ENCODE measurements around the gene GSTM1.

The GSTM1 gene

DNA sequence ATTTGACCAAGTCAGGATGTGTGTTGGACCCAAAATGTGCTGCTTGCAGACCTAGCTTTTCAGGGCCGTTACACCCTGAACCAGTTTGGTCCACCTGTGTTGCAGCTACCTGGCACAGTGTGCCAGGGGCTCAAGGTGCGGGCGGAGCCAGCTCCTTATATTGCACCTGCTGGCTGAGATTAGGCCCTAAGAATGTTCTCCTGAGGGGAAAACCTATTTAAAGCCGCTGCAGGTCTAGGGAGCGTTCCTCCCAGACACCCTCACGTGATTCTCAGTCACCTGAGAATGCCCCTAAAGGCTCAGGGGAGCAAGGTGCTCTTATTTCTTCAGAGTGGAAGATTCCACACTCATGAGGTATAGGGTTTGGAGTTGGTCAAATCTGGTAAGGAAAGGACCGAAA, 41.3 kb downstream of the GSTM1 start:
- DNase-seq (ENCODE audit: low spot score) = no peak

DNA sequence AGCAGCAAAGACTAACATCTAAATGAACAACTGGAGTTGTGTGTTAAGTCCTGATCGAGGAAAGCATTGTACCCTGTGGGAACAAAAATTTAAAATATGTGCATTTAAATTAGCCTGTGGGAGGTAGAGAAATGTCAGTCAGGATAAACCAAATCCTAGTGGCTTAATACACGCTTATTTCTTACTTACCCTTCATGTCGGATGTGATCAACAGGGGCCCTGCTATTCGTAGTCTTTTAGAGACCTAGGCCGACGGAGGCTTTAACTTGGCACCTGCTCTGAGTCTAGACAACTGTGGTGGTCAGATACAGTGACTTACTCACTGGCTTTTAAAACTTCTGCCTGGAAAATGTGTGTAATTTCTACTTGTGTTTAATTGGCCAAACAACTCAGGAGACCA, 43.0 kb downstream of the GSTM1 start:
- no peak for DNase-seq (ENCODE audit: low spot score)

DNA sequence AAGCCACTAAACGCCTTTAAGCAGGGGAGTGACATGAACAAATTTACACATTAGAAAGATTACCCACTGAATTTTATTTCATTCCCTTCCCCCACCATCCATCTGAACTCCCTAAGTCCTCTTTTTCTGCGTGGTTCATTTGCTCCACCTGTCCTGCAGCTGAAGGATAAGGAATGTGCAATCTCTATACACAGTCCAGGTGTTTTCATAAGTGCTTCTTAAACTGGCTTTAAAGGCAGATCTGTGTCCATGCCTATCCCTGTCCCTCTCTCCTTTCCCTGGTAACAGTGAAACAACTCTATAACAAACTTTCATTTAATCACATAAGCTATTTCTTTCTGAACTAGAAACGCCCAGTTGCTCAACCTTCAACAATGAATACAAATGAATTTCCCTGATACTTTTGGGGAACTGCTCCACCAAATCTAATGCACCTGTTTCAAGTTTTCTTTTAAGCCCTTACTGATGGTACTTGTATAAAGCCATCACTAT, 44.8 kb downstream of the GSTM1 start:
- DNase-seq (ENCODE audit: low spot score) = no peak

DNA sequence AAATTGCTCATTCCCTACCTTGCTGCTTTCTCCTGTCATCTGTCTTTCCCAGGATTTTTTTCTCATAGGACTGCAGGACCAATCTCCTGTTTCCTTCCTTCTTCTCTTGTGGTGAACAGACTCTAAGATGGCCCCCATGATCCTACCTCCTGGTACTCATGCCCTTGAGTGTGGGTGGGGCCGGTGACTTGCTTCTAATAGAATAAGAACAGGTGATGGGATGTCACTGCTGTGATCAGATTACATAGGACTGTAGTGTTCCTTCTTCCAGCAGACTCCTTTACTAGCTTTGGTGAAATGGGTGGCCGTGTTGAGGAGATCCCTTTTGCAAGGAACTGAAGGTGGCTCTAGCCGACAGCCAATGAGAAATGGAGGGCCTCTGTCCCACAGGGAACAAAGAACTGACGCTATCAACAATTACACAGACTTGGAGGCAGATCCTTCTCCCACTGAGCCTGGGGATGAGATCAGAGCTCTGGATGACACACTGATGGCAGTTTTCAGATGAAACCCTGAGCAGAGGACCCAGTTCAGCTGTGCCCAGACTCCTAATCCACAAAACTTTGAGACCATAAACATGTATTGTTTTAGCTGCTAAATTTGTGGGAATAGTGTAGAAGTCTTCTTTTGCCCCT, 45.7 kb downstream of the GSTM1 start:
- no peak for DNase-seq (ENCODE audit: low spot score)

DNA sequence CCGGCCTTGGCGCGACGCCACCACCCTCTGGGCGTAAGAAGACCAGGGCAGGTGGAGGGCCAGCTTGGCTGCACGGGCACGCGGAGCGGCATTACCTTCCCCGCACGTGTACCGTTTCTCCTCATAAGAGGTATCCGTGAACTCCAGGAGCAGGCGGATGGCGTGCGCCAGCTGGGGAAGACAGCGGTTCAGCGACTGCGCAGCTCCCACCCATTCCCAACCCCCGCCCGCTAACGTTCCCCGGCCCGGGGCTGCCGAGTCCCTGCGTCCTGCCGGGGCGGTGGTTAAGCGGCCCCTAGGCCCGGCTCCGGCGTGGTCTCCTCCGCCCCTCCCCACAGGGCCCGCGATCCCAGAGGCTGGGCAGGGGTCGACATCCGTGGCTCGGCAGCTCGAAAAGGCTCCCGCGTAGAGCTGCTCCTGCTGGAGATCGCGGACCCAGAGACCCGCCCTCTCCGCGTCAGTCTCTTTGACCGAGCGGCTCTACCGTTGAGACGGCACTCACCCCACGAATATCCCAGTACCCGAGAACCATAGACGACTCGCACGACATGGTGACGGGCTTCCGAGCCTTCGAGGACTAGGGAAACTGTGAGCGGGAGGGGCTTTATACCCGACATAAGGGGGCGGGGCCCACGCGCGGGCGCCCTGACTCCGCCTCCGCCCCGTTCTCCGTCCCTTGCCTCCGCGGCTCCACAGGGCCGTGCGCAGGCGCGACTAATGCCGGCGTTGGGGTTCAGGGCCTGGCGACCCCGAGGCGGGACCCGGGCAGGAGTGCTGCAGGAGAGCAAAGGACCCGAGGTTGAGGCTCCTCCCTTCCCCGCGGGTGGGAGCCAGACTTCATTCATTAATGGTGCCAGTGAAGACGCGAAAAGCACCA, 52.4 kb downstream of the GSTM1 start:
- peak; percentile 92 for DNase-seq (ENCODE audit: low spot score)

DNA sequence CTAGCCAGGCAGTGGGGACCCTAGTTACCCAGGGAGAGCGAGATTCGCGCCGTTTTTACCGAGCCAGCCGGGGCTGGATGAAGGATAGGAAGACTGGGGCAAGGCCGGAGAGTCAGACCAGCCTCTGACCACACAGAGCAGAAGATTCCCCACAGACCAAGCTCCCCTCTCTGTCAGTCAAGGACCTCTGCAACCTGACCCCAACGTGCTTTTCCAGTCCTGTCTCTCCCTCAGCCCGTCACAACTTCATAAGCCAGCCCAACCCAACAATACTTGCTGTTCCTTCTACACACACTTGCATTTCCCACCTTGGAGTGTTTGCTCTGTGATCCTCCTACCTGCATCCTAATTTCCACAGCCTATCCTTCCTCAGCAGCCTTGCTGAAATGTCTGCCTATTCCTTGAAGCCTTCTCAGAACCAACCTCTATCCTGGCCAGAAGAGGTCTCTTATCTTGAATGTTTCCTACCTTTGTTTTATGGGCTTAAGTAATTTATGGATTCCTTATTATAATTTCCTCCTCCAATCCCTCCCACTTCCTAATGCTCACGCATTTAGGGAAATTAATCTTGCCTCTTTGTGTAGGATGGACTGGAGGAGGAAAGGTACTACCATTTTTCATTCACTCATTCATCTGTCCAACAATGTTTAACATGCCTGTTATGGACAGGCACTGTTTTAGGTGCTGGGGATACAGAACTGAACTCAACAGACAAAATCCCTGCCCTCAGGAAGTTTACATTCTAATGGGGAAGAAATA, 53.2 kb downstream of the GSTM1 start, which contains the start of gene GSTM3:
TSS of gene GSTM3 (minus strand) at position 424 of the 759 bp plus-strand sequence. CDS start 751 bp downstream, outside the sequence.
- no peak for DNase-seq (ENCODE audit: low spot score)

Data from left forelimb (tissue), 1 donor.